ENCODE data around the gene CHCHD4.
A peak's percentile ranks its signal among the peaks of the same experiment; 100 is the strongest.

CHCHD4 gene

GRCh38 chr3:14124615-14125192 is at the start of gene CHCHD4, which contains the start of gene TMEM43:
Gene CHCHD4, minus strand, starts transcription at chr3:14124870. Its CDS starts 194 bp downstream, at chr3:14124676.
Gene TMEM43, plus strand, starts transcription at chr3:14125052. Its CDS starts 142 bp downstream, at chr3:14125194.
- no peaks in the 10 kb centered on the region for H3K27me3 ChIP-seq (ENCODE audit: control insufficient read depth, insufficient read depth, low read length)
- H3K27ac ChIP-seq (ENCODE audit: low read length): peak within 1 kb of the TSS; percentile 41
- H3K9me3 ChIP-seq (ENCODE audit: control insufficient read depth, low read depth, low read length): no peaks in the 10 kb centered on the region
- H3K9ac ChIP-seq (ENCODE audit: low read length): peak within 1 kb of the TSS; percentile 81
- H3K4me3 ChIP-seq (ENCODE audit: low read length): peak within 1 kb of the TSS; percentile 92
- H3K4me1 ChIP-seq (ENCODE audit: control insufficient read depth, low read depth, low read length): peaks cover 23% of the 10 kb centered on the region
- peaks cover 9% of the 10 kb centered on the region for H3K36me3 ChIP-seq (ENCODE audit: control insufficient read depth, low read depth, low read length)

GRCh38 chr3:14172496-14172895 is 47.8 kb upstream of the CHCHD4 start:
- H3K27me3 ChIP-seq (ENCODE audit: control insufficient read depth, insufficient read depth, low read length): no peaks in the 10 kb centered on the region

GRCh38 chr3:14170531-14171159 is 46.0 kb upstream of the CHCHD4 start:
- H3K36me3 ChIP-seq (ENCODE audit: control insufficient read depth, low read depth, low read length): peaks cover 63% of the 10 kb centered on the region
- no peaks in the 10 kb centered on the region for H3K4me1 ChIP-seq (ENCODE audit: control insufficient read depth, low read depth, low read length)
- H3K4me3 ChIP-seq (ENCODE audit: low read length): no peak overlapping the region
- H3K9me3 ChIP-seq (ENCODE audit: control insufficient read depth, low read depth, low read length): no peaks in the 10 kb centered on the region
- H3K9ac ChIP-seq (ENCODE audit: low read length): no peak overlapping the region
- no peak overlapping the region for H3K27ac ChIP-seq (ENCODE audit: low read length)
- H3K27me3 ChIP-seq (ENCODE audit: control insufficient read depth, insufficient read depth, low read length): no peaks in the 10 kb centered on the region

More at GRCh38 chr3:14172496-14172895, 47.8 kb upstream of the CHCHD4 start:
- Histone ChIP-seq H3K27ac (ENCODE audit: low read length) (no peak overlapping the region), H3K4me1 (ENCODE audit: control insufficient read depth, low read depth, low read length) (peaks cover 5% of the 10 kb centered on the region), H3K9ac (ENCODE audit: low read length) (no peak overlapping the region), H3K36me3 (ENCODE audit: control insufficient read depth, low read depth, low read length) (peaks cover 51% of the 10 kb centered on the region), H3K9me3 (ENCODE audit: control insufficient read depth, low read depth, low read length) (no peaks in the 10 kb centered on the region), H3K4me3 (ENCODE audit: low read length) (no peak overlapping the region)

- H3K4me3 ChIP-seq (ENCODE audit: low read length): no peak overlapping the region
- H3K36me3 ChIP-seq (ENCODE audit: control insufficient read depth, low read depth, low read length): peaks cover 70% of the 10 kb centered on the region
- H3K27ac ChIP-seq (ENCODE audit: low read length): no peak overlapping the region
- H3K9me3 ChIP-seq (ENCODE audit: control insufficient read depth, low read depth, low read length): no peaks in the 10 kb centered on the region
- H3K9ac ChIP-seq (ENCODE audit: low read length): no peak overlapping the region
- no peaks in the 10 kb centered on the region for H3K27me3 ChIP-seq (ENCODE audit: control insufficient read depth, insufficient read depth, low read length)
- no peaks in the 10 kb centered on the region for H3K4me1 ChIP-seq (ENCODE audit: control insufficient read depth, low read depth, low read length)
These were observed 45.2 kb upstream of the CHCHD4 start for GRCh38 chr3:14169871-14170270.

GRCh38 chr3:14169435-14169834 is 44.8 kb upstream of the CHCHD4 start:
- H3K27ac ChIP-seq (ENCODE audit: low read length): no peak overlapping the region
- peaks cover 75% of the 10 kb centered on the region for H3K36me3 ChIP-seq (ENCODE audit: control insufficient read depth, low read depth, low read length)

GRCh38 chr3:14166877-14167603 is 42.4 kb upstream of the CHCHD4 start:
- no peak overlapping the region for H3K9ac ChIP-seq (ENCODE audit: low read length)
- H3K27me3 ChIP-seq (ENCODE audit: control insufficient read depth, insufficient read depth, low read length): no peaks in the 10 kb centered on the region
- no peaks in the 10 kb centered on the region for H3K4me1 ChIP-seq (ENCODE audit: control insufficient read depth, low read depth, low read length)
- no peak overlapping the region for H3K27ac ChIP-seq (ENCODE audit: low read length)
- no peak overlapping the region for H3K4me3 ChIP-seq (ENCODE audit: low read length)
- peaks cover 90% of the 10 kb centered on the region for H3K36me3 ChIP-seq (ENCODE audit: control insufficient read depth, low read depth, low read length)
- H3K9me3 ChIP-seq (ENCODE audit: control insufficient read depth, low read depth, low read length): no peaks in the 10 kb centered on the region

More at GRCh38 chr3:14169435-14169834, 44.8 kb upstream of the CHCHD4 start:
- H3K27me3 ChIP-seq (ENCODE audit: control insufficient read depth, insufficient read depth, low read length): no peaks in the 10 kb centered on the region
- no peak overlapping the region for H3K4me3 ChIP-seq (ENCODE audit: low read length)
- H3K4me1 ChIP-seq (ENCODE audit: control insufficient read depth, low read depth, low read length): no peaks in the 10 kb centered on the region
- no peak overlapping the region for H3K9ac ChIP-seq (ENCODE audit: low read length)
- no peaks in the 10 kb centered on the region for H3K9me3 ChIP-seq (ENCODE audit: control insufficient read depth, low read depth, low read length)

GRCh38 chr3:14162178-14162577 is 37.5 kb upstream of the CHCHD4 start:
- Histone ChIP-seq H3K27me3 (ENCODE audit: control insufficient read depth, insufficient read depth, low read length) (no peaks in the 10 kb centered on the region), H3K36me3 (ENCODE audit: control insufficient read depth, low read depth, low read length) (peaks cover 88% of the 10 kb centered on the region), H3K27ac (ENCODE audit: low read length) (no peak overlapping the region)

DNA sequence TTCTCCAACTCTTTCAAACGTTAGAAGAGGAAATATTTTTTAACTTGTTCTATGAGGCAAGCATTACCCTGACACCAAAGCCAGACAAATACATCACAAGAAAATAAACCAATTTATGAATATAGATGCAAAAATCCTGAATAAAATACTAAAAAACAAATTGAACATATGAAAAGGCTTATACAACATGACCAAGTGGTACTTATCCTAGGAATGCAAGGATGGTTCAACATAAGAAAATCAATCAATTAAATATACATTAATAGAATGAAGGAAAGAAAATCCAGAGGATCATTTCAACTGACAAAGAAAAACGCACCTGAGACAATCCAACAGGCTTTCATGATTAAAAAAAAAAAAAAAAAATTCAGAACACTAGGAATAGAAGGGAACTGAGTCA is 36.6 kb upstream of the CHCHD4 start:
- H3K4me3 ChIP-seq (ENCODE audit: low read length): no peak overlapping the region
- H3K9ac ChIP-seq (ENCODE audit: low read length): no peak overlapping the region
- peaks cover 89% of the 10 kb centered on the region for H3K36me3 ChIP-seq (ENCODE audit: control insufficient read depth, low read depth, low read length)
- H3K9me3 ChIP-seq (ENCODE audit: control insufficient read depth, low read depth, low read length): no peaks in the 10 kb centered on the region
- H3K4me1 ChIP-seq (ENCODE audit: control insufficient read depth, low read depth, low read length): no peaks in the 10 kb centered on the region
- no peaks in the 10 kb centered on the region for H3K27me3 ChIP-seq (ENCODE audit: control insufficient read depth, insufficient read depth, low read length)
- H3K27ac ChIP-seq (ENCODE audit: low read length): no peak overlapping the region

More at GRCh38 chr3:14162178-14162577, 37.5 kb upstream of the CHCHD4 start:
- Histone ChIP-seq H3K4me1 (ENCODE audit: control insufficient read depth, low read depth, low read length) (no peaks in the 10 kb centered on the region), H3K9me3 (ENCODE audit: control insufficient read depth, low read depth, low read length) (no peaks in the 10 kb centered on the region), H3K4me3 (ENCODE audit: low read length) (no peak overlapping the region), H3K9ac (ENCODE audit: low read length) (no peak overlapping the region)

DNA sequence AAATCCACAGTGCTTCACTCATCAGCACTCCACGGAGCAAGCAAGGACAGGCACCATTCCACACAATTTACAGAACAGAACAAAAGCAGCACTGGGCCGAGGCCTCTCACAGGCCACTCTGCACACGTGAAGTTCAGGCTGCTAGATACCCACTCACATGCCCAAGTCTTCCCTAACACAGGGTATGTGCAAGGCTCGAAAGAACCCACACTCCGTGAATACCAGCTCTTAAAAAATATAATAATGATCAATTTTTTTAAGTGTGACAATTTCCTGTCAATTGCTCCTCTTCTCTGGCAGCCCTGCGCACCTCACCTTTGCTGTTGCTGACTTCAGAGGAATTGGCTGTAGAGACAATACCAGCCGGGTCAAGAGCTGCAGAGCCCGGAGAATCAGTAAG is 34.8 kb upstream of the CHCHD4 start:
- Histone ChIP-seq H3K9ac (ENCODE audit: low read length) (no peak overlapping the region), H3K27me3 (ENCODE audit: control insufficient read depth, insufficient read depth, low read length) (no peaks in the 10 kb centered on the region), H3K4me1 (ENCODE audit: control insufficient read depth, low read depth, low read length) (no peaks in the 10 kb centered on the region), H3K27ac (ENCODE audit: low read length) (no peak overlapping the region), H3K9me3 (ENCODE audit: control insufficient read depth, low read depth, low read length) (no peaks in the 10 kb centered on the region), H3K4me3 (ENCODE audit: low read length) (no peak overlapping the region), H3K36me3 (ENCODE audit: control insufficient read depth, low read depth, low read length) (peaks cover 80% of the 10 kb centered on the region)

DNA sequence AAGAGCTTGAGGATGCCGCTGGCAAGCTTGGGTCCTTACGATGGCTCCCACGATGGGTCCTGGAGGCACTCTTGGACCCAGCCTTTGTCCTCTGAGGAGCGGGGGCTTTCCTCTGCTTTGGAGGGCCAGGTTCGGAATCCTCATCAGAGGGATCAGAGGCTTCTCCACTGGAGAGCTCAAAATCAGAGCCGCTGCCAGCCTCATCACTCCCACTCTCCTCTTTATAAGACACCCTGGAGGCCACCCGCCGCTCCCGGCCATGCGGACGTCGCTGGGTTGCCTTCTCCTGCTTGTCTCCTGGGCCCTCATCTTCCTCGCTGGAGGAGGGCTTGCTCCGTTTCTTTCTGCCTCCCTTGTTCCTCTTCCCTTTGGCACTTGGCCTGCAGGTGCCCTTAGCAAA is 33.7 kb upstream of the CHCHD4 start:
- H3K27ac ChIP-seq (ENCODE audit: low read length): no peak overlapping the region
- H3K36me3 ChIP-seq (ENCODE audit: control insufficient read depth, low read depth, low read length): peaks cover 78% of the 10 kb centered on the region
- H3K9me3 ChIP-seq (ENCODE audit: control insufficient read depth, low read depth, low read length): no peaks in the 10 kb centered on the region
- no peak overlapping the region for H3K9ac ChIP-seq (ENCODE audit: low read length)
- no peaks in the 10 kb centered on the region for H3K27me3 ChIP-seq (ENCODE audit: control insufficient read depth, insufficient read depth, low read length)
- H3K4me3 ChIP-seq (ENCODE audit: low read length): no peak overlapping the region
- H3K4me1 ChIP-seq (ENCODE audit: control insufficient read depth, low read depth, low read length): no peaks in the 10 kb centered on the region

DNA sequence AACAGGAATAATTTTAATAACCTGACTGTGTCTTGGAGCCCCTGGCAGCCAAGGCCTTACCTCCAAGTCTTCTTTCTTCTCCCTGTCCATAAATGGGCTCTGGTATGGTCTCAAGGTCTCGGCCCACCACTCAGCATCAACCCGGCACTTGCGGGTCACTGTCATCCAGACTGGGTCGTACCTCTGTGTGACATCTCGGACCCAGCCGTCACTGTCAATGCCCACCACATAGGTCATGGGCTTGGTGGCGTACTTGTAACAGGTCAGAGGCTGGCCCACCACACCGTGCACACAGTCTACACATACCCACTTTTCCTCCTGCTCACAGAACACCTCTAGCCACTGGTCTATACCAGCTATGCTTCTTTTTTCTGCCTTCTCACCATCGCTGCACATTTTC is 33.3 kb upstream of the CHCHD4 start:
- Histone ChIP-seq H3K27ac (ENCODE audit: low read length) (no peak overlapping the region), H3K36me3 (ENCODE audit: control insufficient read depth, low read depth, low read length) (peaks cover 74% of the 10 kb centered on the region), H3K9me3 (ENCODE audit: control insufficient read depth, low read depth, low read length) (no peaks in the 10 kb centered on the region), H3K4me3 (ENCODE audit: low read length) (no peak overlapping the region), H3K27me3 (ENCODE audit: control insufficient read depth, insufficient read depth, low read length) (no peaks in the 10 kb centered on the region), H3K4me1 (ENCODE audit: control insufficient read depth, low read depth, low read length) (no peaks in the 10 kb centered on the region), H3K9ac (ENCODE audit: low read length) (no peak overlapping the region)

Data from iPS-18a (cell line).